ENCODE results near the gene PSME2. TPM values are rescaled to one million over a fixed set of nuclear protein-coding genes. Genes with fewer than 3 reads are reported as not detected.

PSME2 gene
- total RNA-seq, 1 experiment from 2014 or later: 204 TPM

DNA sequence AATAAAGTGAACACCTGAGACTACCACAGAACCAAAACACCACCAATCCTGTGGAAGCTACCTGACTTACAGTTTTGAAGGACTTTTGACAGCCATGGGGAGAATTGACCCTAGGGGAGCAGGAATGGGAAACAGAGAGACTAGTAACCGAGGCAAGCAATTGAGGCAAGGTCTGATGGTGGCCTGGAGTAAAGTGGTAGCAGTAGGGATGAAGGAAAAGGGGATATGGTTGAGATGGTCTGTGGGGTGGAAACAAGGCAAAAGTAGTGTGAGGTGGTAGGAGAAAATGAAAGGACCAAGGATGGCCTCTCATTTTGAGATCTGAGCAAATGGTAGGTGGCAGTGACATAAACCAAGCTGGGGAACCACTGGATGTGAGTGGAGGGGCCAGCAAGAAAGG, 10.4 kb upstream of the PSME2 start:
- no peak for DNase-seq (ENCODE audit: extremely low read depth, low read depth)

GRCh38 chr14:24155100-24155499, 8.7 kb upstream of the PSME2 start:
- DNase-seq (ENCODE audit: extremely low read depth, low read depth): no peak

DNA sequence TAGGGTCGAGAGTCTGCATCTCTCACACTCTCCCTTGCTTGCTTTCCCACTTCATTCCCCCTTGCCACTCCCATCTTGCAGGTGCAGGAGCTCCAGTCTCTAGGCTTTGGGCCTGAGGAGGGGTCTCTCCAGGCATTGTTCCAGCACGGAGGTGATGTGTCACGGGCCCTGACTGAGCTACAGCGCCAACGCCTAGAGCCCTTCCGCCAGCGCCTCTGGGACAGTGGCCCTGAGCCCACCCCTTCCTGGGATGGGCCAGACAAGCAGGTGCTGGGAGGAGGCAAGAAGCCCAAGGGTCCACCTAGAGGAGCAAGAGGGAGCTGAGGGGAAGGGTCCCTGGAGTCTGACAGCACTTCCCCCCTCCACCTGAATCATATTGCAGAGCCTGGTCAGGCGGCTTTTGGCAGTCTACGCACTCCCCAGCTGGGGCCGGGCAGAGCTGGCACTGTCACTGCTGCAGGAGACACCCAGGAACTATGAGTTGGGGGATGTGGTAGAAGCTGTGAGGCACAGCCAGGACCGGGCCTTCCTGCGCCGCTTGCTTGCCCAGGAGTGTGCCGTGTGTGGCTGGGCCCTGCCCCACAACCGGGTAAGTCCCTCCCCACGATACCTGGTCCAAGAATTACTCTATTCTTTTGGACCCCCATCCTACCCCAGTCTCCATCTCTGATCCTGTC, 5.1 kb upstream of the PSME2 start:
- no peak for DNase-seq (ENCODE audit: extremely low read depth, low read depth)

DNA sequence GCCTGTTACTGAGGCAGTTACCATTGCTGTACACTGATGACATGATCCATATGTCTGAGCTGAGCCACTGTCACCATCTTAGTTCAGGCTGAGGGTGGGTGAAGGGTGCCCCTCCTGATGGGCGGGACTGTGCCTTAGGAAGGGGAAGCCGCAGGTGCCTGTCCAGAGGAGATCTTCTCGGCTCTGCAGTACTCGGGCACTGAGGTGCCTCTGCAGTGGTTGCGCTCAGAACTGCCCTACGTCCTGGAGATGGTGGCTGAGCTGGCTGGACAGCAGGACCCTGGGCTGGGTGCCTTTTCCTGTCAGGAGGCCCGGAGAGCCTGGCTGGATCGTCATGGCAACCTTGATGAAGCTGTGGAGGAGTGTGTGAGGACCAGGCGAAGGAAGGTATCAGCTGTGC, 4.6 kb upstream of the PSME2 start:
- no peak for DNase-seq (ENCODE audit: extremely low read depth, low read depth)

DNA sequence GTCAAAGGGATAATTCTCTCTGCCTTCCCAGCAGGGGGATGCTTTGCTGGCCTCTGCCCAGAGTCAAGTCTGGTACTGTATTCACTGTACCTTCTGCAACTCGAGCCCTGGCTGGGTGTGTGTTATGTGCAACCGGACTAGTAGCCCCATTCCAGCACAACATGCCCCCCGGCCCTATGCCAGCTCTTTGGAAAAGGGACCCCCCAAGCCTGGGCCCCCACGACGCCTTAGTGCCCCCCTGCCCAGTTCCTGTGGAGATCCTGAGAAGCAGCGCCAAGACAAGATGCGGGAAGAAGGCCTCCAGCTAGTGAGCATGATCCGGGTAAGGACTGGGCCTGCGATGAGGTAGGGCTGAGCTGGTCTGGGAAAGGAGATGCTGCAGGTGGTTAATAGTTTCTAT, 4.2 kb upstream of the PSME2 start:
- DNase-seq (ENCODE audit: extremely low read depth, low read depth): no peak

- no peak for DNase-seq (ENCODE audit: extremely low read depth, low read depth)
Measured at GRCh38 chr14:24150061-24150460, 3.7 kb upstream of the PSME2 start.

DNA sequence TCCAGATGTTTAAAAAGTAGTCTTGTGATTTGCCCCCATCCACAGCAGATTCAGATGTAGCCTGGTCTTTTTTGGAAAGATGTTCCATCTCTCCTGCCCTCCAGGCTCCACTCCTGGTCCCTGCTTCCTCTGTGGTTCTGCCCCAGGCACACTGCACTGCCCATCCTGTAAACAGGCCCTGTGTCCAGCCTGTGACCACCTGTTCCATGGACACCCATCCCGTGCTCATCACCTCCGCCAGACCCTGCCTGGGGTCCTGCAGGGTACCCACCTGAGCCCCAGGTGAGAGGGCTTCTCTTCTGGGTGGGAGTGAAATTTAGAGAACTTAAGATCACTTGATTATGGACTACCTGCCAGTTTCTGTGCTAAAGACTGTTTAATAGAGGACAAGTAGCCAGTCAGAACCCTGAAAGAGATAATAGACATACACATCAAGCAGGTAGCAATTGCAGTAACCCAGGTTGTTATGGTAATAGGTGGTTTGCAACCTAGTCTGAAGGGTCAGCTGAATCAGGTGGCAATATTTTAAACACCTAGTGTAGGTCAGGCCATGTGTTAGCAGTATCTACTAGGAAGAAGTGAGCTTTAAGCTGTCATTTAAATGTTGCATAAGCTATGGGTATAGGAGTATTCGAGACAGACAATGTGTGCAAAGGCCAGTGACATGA, 3.0 kb upstream of the PSME2 start:
- no peak for DNase-seq (ENCODE audit: extremely low read depth, low read depth)

DNA sequence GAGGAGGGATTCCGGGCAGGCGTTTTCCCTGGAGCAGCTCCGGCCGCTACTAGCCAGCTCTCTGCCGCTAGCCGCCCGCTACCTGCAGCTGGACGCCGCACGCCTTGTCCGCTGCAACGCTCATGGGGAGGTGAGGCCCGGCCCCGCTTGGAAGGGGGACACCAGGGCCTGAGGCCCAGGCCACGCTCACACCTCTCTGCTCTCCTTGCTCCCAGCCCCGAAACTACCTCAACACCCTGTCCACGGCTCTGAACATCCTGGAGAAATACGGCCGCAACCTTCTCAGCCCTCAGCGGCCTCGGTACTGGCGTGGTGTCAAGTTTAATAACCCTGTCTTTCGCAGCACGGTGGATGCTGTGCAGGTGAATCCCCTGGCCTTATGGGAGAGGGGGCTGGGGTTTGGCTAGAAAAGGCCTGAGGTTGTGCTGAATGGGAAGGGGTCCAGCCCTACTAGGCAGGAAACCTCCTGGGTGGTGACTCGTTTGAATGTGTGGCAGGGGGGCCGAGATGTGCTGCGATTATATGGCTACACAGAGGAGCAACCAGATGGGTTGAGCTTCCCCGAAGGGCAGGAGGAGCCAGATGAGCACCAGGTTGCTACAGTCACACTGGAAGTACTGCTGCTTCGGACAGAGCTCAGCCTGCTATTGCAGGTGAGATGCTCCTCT, 1.5 kb upstream of the PSME2 start:
- no peak for DNase-seq (ENCODE audit: extremely low read depth, low read depth)

GRCh38 chr14:24146978-24147760, 759 bp upstream of the PSME2 start, which contains the start of gene RNF31:
TSS of gene RNF31 (plus strand) at chr14:24147498. CDS start at chr14:24147699, 201 bp downstream.
- peak; percentile 98 for DNase-seq (ENCODE audit: extremely low read depth, low read depth)

GRCh38 chr14:24145690-24146452, 539 bp downstream of the PSME2 start:
- no peak for DNase-seq (ENCODE audit: extremely low read depth, low read depth)

DNA sequence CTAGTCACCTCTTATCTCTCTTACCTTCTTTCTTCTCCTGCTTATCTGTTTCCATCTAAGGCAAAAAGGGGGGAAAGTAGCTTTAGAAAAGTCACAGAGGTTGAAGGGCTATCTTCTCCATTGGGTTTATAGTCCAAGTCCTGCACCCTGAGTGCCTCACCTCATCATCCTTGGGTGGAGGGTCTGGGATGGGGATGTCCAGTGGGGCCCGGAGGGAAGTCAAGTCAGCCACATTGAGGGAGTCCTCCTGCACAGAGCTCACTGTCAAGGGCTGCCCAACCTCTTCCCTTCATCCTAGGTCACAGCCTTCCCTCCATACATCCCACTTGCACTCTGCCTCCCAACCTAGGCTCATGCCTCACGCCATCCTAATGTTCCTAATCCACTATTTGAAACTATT, 1.2 kb downstream of the PSME2 start:
- DNase-seq (ENCODE audit: extremely low read depth, low read depth): no peak

DNA sequence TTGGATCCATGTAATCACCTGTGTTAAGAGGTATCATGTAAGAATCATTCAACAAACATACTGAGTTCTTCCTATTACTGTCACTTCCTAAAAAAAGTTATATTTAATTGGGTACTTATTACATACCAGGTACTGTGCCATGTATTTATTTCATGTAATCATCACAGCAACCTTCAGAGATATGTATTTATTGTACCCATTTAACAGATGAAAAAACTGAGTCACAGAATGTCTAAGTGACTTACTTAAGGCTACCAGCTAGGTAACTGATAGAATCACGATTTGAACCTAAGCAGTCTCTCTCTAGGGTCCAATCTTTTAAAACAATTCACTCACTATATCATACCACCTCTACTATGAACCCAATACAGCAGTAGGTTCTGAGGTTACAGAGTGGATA, 2.0 kb downstream of the PSME2 start:
- no peak for DNase-seq (ENCODE audit: extremely low read depth, low read depth)

- DNase-seq (ENCODE audit: extremely low read depth, low read depth): no peak
Measured at GRCh38 chr14:24143511-24143910, 2.9 kb downstream of the PSME2 start.

GRCh38 chr14:24141097-24141880, 5.1 kb downstream of the PSME2 start, which contains the start of gene EMC9:
TSS of gene EMC9 (minus strand) at chr14:24141591. CDS start at chr14:24141304, 287 bp downstream.
- DNase-seq (ENCODE audit: extremely low read depth, low read depth): peak; percentile 99

DNA sequence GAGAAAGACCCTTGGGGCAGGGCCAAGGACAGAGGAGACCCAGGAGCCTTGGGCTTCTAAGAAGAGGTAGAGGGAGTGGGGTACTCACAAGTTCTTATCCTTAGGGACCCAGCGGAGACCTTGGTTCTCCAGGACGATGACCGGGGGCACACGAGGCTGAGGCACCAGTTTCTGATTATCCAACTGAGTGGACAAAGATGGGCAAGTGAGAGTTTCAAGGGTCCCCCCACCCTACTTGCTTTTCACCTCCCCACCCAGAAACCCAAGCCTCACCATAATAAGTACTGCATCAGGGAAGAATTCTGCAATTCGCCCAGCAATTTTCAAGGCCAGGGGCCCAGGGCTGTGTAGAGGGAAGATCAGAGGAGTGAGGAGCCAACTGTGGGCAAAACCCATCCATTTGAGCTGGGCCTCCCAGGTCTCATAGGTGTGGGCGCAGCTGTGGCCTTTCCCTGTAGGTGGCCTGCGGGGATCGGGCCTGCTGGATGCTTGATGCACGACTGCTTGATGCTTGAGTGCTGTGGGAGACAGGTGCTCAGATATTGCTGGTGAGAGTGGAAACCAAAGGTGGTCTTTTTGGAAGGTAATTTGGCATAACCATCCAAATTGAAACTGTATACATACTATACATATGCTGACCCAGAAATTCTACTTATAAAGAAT, 7.0 kb downstream of the PSME2 start:
- DNase-seq (ENCODE audit: extremely low read depth, low read depth): no peak

DNA sequence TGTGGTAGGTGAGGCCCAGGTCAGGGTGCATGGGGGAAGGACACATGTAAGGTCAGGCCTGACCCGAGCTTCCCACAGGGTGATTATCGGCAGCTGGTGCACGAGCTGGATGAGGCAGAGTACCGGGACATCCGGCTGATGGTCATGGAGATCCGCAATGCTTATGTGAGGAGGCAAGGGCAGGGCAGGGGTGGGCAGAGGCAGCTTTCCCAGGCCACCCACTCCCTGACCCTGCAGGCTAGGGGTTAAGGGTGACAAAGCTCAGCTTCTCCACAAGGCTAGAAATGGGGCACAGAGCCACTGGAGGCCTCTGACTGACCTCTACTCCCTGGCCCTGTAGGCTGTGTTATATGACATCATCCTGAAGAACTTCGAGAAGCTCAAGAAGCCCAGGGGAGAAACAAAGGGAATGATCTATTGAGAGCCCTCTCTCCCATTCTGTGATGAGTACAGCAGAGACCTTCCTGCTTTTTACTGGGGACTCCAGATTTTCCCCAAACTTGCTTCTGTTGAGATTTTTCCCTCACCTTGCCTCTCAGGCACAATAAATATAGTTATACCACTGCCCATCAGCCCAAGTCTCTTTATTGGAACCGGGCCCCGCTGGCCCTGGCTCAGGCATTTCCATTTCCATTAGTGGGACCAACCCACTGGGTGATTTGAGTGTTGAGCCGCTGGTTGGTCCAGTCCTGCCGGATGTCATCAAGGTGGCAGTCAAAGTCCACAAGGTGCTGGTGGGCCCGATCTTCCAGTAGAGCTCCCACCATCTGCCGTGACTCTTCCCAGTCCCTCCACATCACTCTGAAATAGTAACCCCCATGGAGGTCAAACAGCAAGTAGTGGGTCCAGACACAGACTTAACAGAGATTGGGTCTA, 7.8 kb downstream of the PSME2 start:
- DNase-seq (ENCODE audit: extremely low read depth, low read depth): no peak

GRCh38 chr14:24137529-24138395, 8.6 kb downstream of the PSME2 start:
- DNase-seq (ENCODE audit: extremely low read depth, low read depth): no peak
